CD4-positive, alpha-beta T cell treated with Interleukin-10 for 1 hour (primary cell): ENCODE data around the gene TARS2.

ENCODE experiments used
- DNase-seq: peaks from one replicate; pipeline ENCODE4 v3.0.0-alpha.2; 2020

The TARS2 gene

GRCh38 chr1:150543500-150544143 lies 56.4 kb downstream of the TARS2 start:
- no peak for DNase-seq

DNA sequence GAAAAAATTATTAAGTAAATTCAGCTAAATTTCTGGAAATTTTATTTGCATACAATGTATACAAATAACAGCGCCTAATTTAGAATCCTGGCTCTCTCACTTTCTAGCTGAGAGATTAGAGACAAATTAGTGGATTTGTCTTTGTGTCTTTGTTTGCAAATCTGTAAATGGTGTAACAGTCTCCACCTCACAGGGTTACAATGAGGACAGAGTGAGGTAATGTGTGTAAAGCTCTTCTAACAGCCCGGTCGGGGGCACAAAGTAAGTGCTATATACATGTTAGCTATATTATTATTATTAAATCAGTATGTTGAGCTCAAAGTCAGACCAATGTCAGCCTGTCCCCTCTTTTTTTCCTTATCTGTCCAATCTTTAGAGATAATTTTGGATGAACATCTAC lies 57.0 kb downstream of the TARS2 start:
- DNase-seq, result no peak

DNA sequence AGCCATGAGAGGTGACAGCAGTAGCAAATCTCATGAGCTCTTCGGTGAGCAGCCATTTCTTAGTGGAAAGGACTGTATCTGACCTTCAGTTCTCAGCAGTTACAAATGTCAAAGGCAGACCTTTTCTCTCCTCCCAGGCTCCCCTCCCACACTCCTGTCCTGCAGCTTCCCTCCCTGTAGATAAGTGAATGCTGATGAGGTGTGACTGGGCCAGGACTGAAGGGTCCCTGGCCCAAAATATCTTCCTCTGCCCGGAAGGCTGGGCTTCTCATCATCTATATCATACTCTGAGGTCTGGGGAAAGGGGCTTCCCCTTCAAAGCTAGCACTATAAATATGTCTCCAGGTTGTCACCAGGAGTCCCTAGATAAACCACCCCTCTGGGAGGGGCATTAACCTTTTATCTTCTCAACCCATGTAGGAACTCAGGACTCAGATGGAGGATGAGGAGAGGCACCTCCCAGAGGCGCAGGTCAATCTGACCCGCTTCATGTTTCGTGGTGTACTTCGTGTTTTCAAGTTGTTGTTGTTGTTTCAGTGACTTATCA lies 58.3 kb downstream of the TARS2 start:
- DNase-seq, result no peak

- no peak for DNase-seq
These were observed 59.2 kb downstream of the TARS2 start for GRCh38 chr1:150546294-150546937.

DNA sequence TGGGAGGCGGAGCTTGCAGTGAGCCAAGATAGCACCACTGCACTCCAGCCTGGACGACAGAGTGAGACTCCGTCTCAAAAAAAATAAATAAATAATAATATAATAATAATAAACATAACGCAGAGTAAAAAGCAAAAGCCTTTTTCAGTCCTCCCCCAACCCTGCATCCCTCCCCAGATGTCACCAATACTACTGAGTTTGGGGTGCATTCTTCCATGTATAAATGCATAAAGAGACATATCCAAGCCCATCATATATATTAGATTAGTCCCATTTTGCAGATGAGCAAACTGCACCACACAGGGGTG lies 61.1 kb downstream of the TARS2 start:
- DNase-seq, result no peak

DNA sequence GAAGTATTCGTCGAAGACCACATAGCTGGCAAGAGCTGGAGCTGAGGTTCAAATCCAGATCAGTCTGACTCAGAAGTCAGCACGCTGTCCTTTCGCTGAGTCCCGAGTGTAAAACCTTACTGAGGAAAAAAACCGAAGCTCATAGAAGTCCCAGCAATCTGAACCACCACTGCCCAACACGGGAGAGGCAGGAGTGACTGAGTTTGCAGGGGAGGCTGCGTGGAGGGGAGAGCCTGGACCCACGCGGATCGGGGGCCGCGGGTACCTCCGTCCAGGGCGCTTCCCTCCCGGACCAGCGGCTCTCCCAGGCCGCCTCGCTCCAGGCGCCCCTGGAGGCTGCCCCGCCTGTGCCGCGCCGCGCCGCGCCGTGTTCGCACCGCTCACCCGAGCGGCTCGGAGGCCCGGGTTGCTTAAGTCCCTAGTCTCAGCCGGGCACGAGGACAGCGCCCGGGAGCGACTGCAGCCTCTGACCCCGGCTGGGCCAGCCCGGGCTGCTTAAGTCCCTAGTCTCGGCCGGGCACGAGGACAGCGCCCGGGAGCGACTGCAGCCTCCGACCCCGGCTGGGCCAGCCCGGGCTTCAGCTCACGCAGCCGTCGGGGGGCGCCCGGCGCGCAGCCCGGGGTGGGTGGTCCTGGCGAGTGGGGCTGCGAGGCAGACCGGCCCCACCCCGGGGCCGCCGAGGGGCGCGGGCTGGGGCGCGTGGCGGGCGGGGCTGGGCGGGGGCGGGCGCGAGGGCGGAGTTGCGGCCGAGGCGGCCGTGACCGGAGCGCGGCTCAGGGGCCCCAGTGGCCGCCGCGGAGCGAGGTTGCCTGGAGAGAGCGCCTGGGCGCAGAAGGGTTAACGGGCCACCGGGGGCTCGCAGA lies 61.6 kb downstream of the TARS2 start, which contains the start of gene ADAMTSL4:
TSS of gene ADAMTSL4 (plus strand) at position 777 of the 864 bp plus-strand sequence. CDS start 2,881 bp downstream, outside the sequence.
- DNase-seq, result no peak

GRCh38 chr1:150549496-150550221 lies 62.4 kb downstream of the TARS2 start:
- no peak for DNase-seq

- no peak for DNase-seq
These were observed 63.2 kb downstream of the TARS2 start for GRCh38 chr1:150550222-150551050.

- DNase-seq, result no peak
These were observed 64.0 kb downstream of the TARS2 start for GRCh38 chr1:150551051-150551783.

- no peak for DNase-seq
These were observed 64.5 kb downstream of the TARS2 start for GRCh38 chr1:150551784-150552127.

DNA sequence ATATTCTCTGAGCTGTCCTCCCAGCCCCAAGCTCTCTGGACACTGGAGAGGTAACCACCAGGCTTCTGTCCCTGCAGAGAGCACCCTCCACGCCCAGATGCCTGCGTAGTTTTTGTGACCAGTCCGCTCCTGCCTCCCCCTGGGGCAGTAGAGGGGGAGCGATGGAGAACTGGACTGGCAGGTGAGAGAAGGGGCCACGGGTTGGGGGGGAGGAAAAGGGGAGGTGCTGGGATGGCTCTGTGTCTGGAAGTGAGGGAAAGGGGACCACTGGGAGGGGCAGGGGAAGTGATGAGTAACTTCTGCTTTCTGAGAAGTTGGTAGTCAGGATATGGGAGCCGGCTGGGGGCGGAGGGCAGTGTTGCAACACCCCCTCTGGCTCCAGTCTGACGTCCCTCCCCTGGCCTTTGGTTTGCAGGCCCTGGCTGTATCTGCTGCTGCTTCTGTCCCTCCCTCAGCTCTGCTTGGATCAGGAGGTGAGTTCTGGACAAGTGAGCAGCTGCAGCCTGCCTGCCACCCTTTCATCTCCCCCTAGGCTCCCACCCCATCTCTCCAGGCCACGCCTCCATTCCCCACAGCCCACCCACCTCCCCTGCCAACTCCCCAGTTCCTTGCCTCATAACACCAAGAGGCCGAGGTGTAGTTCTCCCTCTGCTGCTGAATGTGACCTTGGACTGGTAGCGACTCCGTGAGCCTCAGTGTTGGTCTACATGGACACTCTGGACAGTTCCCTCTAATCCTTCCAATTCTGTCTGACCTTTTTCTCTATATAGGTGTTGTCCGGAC lies 65.1 kb downstream of the TARS2 start:
- DNase-seq, result no peak

GRCh38 chr1:150552911-150553289 lies 65.7 kb downstream of the TARS2 start:
- DNase-seq, result no peak

- no peak for DNase-seq
These were observed 66.3 kb downstream of the TARS2 start for GRCh38 chr1:150553392-150554085.

GRCh38 chr1:150554086-150554452 lies 66.8 kb downstream of the TARS2 start:
- DNase-seq, result no peak

- DNase-seq, result no peak
These were observed 68.2 kb downstream of the TARS2 start for GRCh38 chr1:150555198-150555970.

- no peak for DNase-seq
These were observed 69.0 kb downstream of the TARS2 start for GRCh38 chr1:150555971-150556865.

DNA sequence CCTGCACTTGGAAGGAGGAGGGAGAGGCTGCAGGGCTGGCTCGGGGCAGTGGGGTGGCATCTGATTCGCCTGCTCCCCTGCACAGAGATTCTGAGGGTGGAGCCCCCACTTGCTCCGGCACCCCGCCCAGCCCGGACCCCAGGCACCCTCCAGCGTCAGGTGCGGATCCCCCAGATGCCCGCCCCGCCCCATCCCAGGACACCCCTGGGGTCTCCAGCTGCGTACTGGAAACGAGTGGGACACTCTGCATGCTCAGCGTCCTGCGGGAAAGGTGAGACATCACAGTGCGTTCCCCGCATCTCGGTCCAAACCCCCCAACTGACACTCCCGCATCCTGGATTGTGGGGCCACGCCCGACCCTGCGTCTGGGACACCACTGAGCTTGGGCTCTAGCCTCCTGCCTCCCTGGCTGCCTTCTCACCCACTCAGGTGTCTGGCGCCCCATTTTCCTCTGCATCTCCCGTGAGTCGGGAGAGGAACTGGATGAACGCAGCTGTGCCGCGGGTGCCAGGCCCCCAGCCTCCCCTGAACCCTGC lies 69.9 kb downstream of the TARS2 start:
- no peak for DNase-seq
